ENCODE measurements around the gene LOXL1.

The LOXL1 gene

DNA sequence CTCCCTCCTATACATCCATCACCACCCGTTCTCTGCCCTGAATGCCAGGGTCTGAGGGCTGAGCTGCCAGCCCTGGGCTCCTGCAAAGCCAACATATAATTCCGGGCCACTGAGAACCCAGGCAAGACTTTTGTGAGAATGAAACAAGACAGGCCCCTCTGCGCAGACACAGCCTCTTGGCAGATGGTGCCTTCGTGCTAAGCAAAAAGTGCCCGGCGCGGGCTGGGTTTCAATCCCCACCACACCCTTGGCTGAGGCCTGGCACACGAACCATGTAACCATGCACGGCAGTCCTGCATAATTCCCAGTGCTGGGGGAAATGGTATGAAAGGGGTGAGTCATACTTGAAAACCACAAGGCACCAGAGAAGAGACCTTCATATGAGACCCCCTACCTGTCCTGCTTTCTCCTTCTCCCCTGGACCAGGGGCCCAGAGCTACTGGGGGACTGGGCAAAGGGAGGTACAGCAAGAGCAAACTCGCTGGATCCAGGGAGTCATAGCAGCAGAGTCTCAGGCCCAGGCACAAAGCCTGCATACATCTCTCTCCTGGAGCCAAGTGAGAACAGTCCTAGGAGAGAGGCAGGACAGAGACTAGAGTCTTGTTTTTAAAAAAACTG, 26.1 kb upstream of the LOXL1 start:
- DNase-seq, result peak; percentile 54

DNA sequence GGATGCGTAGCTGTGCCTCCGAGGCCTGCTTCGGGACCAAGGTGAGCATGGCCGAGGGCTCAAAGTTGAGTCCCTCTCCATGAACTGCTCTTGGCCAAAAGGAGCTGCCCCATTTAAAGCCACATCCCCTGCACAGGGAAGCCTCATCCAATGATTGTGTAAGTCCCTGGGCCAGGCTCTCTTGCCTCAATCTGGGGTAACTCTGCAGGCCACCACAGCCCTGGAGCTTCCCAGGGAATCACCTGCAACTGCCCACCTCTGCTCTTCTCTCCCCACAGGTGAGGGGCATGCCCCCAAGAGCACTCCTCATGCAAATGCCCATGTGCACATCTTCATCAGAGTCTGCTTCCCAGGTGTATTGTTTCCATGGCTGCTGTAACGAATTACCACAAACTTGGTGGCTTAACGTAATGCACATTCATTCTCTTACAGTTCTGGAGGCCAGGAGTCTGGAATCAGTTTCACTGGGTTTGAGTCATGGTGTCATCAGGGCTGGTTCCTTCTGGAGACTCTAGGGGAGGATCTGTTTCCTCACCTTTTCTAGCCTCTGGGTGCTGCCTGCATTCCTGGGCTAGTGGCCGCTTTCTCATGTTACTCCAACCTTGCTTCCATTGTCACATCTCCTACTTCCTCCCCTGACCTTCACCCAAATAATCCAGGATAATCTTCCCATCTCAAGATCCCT, 25.0 kb upstream of the LOXL1 start:
- DNase-seq, result no peak

DNA sequence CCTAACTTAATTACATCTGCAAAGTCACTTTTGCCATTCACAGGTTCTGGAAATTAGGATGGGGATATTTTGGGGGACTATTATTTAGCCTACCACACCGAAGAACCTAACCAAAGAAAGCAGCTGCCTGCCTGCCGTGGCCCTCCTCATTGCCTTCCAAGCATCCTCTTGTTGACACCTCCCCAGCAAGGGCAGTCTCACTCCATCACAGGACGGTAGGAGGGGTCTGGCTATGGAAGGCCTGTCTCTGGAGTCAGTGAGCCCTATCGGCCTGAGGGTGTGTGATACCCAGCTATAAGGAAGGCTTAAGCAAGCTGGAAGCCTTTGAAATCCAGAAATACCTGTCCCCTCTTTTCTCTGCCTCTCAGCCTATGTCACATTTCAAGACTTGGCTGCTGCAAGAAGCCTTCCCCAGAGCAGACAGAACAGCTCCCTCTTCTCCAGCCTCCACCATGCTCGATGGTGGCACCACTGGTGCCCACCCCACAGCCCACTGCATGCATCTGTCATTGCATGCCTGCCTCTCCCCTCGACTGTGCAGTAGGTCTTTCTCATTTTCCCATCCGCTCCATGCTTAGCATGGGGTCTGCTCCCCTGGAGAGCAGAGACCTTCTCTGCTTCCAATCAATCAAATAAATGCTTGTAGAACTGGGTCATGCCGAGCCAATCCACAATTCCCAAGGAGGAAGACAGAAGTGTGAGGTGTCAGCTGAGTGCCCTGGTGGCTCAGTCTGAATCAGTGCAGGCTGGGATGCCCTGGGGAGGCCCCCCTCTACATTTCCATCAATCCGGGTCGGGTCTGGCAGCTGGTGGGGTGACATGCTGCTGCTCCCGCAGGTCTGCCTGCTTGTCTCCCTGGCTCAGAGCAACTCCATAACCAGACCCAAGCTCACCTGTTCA, 23.9 kb upstream of the LOXL1 start:
- no peak for DNase-seq

DNA sequence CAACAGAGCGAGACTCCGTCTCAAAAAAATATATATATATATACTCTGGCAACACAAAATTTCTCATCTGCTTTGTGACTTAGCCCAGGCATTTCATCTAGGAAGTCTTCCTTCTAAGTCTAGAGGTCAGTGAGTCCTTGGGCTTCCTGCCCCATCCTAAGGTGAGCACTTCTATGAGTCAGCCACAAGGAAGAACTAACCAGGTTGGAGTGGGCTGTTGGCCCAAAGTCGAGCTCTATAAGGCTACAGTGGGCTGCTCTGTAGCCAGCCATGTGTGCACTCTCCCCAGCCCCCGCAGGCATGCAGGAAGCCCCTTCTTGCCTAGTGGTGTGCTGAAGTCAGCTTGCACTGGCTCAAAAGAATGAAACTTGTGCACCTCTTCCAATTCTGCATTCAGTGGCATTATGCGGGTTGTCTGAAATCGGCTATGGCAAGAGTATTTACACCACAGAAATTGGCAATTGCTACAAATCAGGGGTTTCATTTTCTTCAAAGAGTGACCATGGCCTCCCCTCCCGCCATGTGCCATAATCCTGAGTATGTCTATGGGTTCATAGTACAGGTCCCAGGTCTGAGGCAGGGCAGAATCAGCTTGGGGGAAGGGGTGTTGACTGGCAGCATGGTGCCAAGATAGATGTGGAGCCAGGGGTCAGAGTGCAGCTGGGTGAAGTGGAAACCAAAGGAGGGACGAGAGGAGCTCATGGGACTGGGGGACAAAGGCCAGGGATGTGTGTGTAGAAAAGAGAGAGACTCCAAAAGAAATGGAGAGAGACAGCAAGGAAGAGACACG, 22.0 kb upstream of the LOXL1 start:
- no peak for DNase-seq

DNA sequence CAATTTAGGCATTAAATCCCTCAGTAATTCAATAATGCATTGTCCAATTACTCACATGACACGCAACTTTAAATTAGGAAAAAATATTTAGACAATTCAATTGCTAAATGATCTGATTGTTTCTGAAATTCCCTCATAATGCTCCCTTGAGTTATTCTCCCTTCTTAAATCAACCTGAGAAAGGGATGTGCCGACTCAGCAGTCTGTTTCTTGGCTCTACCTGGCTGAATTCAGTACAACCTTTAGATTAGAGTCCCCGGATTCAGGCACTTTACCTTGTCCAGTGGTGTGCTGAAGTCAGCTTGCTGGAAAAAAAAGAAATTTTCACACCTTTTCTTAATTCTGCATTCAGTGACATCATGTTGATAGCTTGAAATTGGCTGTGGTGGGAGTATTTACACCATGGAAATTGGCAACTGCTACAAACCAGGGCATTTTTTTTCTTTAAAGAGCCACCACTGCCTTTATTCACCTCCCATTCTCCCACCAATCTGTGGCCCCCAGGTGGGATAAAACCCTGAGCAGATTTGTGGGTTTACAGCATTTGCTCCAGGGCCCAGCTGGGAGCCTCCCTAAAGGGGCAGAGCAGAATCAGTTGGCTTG, 20.9 kb upstream of the LOXL1 start:
- DNase-seq, result no peak

DNA sequence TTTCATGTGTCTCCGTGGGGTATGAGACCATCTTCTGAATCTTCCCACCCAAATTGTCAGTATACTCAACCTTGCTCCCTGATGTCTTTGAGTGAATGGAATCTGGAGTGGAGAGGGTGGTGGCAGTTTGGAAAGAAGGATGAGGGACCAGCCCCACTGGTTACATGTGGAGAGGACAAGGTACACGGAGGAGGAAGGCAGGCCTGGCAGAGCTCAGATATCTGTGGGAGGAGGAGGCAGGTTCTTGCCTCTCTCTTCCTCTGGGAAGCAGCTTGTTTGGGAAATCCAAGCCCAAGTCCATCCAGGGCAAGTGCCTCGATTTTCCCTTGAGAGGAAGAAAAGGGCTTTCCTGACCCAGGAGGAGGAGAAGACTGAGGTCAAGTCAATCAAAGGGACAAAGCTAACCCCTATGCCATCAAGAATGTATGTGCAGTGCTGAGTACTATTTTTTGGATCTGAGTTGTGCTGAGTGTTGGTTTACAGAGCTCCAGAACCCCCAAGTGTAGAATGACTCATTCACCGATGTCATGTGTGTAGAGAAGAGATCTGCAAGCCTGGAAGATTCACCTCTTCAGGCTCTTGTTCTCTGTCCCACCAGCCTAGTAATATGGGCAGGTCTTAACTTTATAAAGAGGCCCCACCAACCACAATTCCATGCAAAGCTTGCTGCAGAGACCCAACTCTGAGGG, 19.8 kb upstream of the LOXL1 start:
- DNase-seq, result no peak

DNA sequence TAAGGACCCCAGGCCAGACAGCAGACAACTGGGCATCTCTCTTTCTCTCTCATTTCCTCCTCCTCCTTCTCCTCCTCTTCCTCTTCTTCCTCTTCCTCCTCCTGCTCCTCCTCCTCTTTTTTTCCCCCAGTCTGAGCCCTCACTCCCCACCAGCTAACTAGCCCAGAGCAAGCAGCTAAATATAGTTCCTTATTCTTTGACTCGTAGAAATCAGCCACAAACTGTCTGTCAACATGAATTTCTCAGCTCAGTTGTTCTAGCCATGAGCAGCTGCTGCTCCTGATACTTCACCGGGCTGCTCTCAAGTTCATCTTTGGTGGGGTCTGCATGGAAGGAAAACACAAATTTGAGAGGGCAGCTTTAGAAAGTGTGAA, 19.2 kb upstream of the LOXL1 start:
- DNase-seq, result no peak

DNA sequence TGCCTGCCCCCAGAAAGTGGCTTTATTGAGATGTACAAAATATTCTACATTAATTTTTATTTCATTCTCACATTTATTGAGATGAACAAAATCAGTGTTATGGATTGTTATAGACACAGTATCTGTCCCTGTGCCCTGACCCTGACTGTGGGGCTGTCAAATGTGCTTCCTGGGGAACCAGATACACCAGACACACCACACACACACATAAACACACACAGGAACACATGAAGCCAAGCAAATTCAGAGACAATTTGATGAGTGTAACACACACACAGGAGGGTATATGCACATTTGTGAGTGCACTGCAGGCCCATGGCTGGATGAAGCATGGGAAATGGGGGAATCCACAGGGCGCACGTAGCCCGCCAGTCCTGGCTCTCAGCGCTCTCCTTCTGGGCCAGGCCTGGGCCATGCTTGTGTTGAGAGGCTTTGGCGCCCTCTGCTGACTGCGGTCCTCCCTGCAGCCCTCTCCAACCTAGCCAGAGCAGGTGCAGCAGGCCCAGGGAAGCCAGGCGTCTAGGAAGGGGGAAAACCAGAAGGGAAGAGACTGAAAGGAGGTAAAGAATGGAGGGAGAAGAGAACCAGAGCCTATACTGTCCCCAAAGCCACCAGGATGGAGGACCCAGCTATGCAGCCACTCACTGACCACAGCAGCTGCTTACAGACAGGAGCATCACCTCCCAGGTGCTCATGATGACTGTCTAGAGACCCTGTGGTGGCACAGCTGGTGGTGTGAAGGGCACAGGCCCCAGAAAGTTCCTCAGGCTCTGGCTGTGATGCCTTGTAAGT, 18.0 kb upstream of the LOXL1 start:
- DNase-seq, result peak; percentile 89

DNA sequence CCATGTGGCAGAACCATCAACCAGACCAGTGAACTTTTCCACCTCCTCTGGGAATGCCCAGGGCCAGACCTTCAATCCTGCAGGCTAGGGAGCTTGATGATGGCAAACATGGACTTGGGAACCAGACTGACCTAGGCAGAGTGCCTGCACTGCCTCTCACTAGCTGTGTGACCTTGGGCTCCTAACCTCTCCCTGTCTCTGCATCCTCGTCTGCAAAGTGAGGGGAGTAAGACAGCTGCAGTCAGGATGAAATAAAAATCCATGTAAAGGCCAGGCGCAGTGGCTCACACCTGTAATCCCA, 17.5 kb upstream of the LOXL1 start:
- no peak for DNase-seq

DNA sequence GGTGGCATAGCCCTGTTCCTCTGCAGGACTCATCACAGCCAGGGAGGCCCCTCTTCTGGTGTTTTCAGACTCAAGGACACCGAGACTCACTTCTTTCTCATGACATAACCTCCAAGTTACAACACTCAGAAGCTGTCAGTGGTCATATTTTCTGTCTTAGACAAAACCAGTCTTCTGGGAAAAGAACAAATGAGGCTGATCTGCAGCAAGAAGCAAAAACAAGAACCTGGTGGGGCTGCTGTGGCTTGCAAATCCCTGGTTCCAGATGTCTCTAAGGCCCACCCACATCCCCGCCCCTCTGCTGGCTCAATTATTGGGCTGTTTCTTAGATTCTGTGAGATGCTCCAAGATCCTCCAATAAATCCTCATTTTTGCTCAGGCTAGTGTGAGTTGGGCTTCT, 16.6 kb upstream of the LOXL1 start:
- no peak for DNase-seq

DNA sequence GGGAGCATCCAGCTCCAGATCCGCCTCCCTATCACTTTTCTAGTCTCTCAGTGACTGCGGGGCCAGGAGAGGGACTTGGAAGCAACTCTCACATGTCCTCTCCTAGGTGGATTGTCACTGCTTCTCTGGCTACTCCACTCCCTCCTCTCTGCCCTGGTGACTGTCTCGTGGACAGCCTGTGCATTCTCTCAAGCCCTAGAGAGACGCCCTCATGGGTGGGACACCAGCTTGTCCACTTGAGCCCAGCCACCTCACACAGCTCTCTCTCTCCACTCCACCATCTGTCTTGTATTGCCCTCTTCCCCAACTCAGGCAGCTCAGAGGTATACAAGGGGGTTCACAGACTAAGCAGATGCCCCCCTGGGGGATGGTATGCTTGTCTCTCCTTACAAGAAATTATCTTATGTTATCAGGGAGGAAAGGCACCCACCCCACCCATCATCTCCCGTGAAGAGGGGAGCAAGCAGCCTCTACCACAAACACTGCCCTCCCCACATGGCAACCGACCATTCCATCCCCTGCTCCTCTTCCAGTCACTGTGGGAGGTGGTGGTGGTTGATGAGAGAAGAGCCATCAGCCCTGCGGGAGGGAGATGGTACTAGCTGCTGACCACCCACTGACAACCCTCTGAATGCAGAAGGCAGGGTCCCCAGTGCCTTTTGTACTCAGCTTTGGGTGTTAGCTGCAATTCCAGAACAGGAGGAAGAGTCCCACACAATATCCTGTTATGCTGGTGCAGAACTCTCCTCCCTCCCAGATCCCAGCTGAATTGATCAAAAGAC, 15.5 kb upstream of the LOXL1 start:
- DNase-seq, result no peak

DNA sequence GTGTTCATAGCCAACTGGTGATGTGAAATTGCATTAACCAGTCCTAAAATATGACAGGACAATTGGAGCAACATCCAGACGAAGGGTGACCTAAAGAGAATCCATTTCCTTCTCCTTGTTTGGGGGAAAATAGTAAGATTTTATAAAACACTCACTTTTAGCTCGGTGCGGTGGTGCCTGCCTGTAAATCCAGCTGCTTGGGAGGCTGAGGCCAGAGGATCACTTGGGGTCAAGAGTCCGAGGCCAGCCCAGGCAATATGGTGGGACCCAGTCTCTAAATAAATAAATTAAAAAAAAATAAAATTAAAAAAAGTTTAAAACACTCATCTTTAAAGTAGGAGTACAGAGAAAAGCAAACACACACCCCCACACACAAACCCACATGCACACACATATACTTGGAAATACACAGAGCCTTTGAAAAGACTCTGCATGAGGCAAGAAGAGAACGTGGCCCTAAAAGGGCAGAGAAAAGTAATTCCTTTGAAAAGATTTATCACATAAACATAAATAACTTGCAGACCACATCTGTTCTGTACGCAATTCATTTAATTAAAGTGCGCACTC, 14.1 kb upstream of the LOXL1 start:
- no peak for DNase-seq

DNA sequence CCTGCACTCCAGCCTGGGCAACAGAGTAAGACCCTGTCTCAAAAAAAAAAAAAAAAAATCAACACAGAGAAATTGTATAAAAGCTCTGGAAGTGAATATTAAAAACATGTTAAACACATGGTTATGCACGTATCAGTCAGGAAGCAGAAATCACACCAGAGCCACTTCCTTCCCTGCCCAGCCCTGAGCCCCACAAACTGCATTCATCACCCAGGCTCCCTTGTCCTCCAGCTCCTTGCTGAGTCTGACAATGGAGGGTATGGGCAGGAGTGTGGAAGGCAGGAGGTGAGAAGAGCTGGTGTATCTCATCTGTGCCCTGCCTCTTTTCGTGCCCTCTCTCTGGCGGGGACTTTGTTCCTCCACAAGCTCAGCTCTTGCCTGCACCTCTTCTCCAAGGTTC, 12.1 kb upstream of the LOXL1 start:
- no peak for DNase-seq

DNA sequence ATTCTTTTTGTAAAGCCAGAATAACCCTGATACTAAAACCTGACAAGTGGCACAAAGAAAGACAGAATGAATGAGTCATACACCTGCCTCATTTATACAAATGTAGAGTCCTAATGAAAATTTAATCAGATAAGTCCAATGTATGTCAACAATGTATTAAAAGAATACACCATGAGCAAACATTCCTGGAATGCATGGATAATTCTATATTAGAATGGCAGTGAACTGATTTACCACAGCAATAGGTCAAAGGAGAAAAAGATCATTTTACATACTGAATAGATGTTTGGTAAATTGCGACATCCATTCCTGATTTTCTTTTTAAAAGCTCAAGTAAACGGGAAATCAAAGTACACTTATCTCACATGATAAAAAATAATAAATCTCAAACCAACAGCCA, 11.2 kb upstream of the LOXL1 start:
- no peak for DNase-seq

DNA sequence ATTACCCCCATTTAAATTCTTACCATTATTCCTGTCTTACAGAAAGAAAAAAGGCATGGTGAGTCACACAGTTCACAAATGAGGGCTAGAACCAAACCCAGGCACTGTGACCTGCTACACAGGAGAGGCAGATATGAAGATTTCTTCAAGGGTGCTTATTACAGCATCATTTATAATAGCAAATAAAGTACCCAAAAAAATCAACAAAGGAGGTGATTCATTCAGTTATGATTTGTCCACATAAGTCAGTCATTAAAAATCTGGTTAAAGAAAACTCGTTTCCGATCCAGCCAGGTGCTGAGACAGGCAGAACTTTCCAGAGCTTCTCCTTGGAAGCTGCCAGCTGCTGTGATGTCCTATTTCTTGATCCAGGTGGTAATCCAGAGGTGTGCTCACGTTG, 7.5 kb upstream of the LOXL1 start:
- DNase-seq, result no peak

DNA sequence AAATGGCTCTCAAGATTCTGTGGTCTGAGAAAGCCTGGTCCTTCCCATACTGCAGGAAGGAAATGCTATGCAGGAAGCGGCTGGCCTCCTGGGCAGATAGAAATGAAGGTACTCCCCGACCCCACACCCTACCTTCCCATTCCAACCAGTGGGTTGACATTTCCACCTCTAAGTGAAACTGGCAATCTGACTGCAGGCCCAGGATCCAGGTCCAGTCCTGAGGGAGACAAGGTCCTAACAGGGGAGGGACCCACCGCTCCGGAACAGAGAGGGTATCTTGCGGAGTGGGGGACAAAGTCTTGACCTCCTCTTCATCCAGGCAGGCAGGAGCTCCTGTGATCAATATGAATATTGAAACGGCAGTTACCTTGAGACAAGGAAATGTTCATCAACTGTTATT, 6.6 kb upstream of the LOXL1 start:
- DNase-seq, result no peak

DNA sequence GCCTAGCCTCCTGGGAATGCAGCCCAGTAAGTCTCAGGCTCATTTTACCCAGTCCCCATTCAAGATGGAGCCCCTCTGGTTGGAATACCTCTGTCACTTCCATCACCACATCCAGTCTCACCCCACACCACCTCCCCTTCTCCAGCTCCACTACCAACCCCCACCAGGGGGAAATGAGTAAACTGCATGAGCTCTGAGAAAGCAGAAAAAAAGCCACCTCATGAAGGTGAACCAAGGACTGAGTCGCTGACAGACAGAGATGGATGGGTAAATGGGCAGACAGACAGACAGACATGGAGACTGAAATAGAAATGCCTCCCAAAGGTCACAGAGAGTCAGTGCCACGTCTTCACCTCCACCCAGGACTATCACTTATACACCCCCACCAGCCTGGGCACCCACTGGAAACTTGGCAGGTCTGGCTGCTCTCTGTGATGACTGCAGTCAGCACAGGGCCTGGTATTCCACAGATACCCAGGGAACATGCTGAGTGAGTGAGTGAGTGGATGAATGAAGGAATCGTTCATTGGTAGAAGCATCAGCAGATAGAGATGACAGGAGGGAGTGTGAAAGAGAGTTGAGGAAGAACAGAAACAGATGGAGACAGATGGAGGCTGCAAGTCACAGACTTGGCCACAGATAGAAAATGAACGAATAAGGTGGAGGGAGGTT, 4.9 kb upstream of the LOXL1 start:
- no peak for DNase-seq

DNA sequence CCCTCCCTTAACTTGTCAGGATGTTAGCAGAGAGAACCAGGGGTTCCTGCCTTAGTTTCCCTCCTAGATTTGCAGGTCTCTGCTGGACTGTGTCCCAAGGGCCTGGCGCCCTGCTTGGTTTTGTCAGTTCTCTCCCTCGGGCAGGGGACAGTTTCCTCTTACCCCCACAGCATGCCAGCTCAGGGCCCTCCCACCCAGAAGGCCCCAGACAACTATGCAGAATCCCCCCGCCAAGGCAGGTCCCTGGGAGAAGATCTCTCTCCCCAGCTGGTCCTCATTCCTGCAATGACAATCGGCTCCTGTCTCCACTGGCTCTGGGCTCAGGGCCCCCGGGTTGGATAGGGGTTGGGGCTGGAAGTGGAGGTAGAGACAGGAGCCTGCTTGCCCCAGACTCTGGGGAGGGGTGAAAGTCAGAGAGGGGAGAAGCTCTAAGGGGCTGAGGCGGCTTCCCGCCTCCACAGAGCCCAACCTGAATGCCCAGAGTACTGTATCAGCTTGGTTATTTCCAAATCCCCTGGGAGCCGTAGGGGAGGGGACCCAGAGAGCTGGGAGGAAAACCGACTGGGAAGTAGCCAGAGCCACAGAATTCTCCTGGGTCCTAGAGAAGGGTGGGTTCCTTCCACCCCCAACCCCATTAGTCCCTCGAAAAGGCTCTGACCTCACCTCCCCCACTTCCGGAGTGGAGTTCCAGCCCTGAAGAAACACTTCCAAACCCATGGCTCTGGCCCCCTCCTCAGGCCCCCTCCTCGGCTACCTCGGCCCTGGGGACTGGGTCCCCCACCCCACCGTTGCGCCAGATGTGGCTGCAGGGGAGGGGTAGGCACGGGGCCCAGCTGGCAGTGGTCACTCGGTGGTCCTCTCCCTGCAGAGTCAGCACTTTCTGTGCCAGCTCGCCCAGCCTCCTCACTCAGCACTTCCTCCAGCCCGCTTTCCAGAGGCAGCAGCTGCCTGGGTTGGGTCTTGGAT, 3.8 kb upstream of the LOXL1 start:
- DNase-seq, result peak; percentile 61

DNA sequence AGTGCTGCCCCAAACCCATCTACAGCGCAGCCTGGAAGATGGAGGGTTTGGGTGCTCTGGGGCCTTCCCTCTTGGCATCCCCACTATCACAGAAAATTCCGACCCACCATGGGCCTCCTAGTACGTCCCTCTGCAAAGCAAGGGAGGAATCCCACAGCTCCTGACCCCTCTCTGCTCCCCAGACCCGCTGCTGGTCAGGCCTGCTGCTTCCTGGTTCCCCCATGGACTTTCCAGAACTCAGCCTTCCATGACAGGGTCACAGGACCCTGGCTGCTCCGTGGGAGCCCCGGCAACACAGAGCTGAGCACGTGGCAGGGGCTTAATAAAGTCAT, 3.1 kb upstream of the LOXL1 start:
- DNase-seq, result no peak
